ENCODE results near the gene RILPL1. TPM values are rescaled to one million over a fixed set of nuclear protein-coding genes. Genes with fewer than 3 reads are reported as not detected.
"Not testable (repeated sequence)": the region's sequence is repeated elsewhere in the genome, so short reads cannot be mapped to it uniquely, and the experiment has no call there.

RILPL1 gene
- total and polyA plus RNA-seq, 2 experiments from 2014 or later, result 2.9 to 29.8 TPM

DNA sequence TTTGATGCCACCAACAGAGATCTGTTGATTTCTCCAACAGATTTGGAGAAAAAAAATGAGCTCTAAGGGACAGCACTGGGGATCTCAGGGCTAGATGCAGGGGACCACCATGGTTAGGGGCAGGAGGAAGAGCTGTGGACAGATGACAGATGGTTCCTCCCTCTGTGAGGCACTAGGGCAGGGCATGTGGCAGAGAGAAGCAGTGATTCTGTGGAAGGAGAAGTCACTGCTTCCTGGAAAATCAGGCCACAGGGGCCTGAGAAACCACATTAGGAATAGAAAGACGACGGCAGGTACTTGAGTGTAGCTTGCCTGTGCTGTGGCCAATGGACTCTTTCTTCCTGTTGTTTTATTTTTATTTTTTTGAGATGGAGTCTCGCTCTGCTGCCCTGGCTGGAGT is 25.9 kb upstream of the RILPL1 start:
- TF ChIP-seq EZH2 (IDR thresholded peaks at IDR 0.05; ENCODE audit: insufficient read depth, poor library complexity, severe bottlenecking) (no peak), EZH2phosphoT487 (IDR thresholded peaks at IDR 0.05; ENCODE audit: insufficient read depth, low read depth) (no peak)
- DNase-seq, result no peak
- H3K9me3 ChIP-seq (ENCODE audit: low read depth), result no peaks in the 10 kb centered on the region
- no peaks in the 10 kb centered on the region for H3K9me2 ChIP-seq (ENCODE audit: insufficient read depth)
- H3K27ac ChIP-seq, result no peak overlapping the region
- no peaks in the 10 kb centered on the region for H3K27me3 ChIP-seq (replicated peaks; ENCODE audit: insufficient read depth)
- in situ Hi-C loops (cut with MboI), result no loop called here
- no peaks in the 10 kb centered on the region for H4K20me1 ChIP-seq (ENCODE audit: insufficient read depth)
- no peaks in the 10 kb centered on the region for H3K79me2 ChIP-seq (ENCODE audit: insufficient read depth)
- no peaks in the 10 kb centered on the region for H3K36me3 ChIP-seq (ENCODE audit: low read depth)
- no peak overlapping the region for H3K9ac ChIP-seq
- no peaks in the 10 kb centered on the region for H3K4me1 ChIP-seq (ENCODE audit: insufficient read depth)
- H3F3A ChIP-seq (ENCODE audit: insufficient read depth), result no peaks in the 10 kb centered on the region
- WGBS, 2 experiments (ENCODE audit: low coverage in 1 of 2, low lambda C conversion rate in 2 of 2, missing lambda C conversion rate in 2 of 2), result 73 to 83% methylated on average over 3 of the region's 3 CpGs
- H3K4me2 ChIP-seq (ENCODE audit: unreplicated experiment), result no peak overlapping the region
- H2AFZ ChIP-seq, result no peak overlapping the region
- no peak overlapping the region for H3K4me3 ChIP-seq

DNA sequence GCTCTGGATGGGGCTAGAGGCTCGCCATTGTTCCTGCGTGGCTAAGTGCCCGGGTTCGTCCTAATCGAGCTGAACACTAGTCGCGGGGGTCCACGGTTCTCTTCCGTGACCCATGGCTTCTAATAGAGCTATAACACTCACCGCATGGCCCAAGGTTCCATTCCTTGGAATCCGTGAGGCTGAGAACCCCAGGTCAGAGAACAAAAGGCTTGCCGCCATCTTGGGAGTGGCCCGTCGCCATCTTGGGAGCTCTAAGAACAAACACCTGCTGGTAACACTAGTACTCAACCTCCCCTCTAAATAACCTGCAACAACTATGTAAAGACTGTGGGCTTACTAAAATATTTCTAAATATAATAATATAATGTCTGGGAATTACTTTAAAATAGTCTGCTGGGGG is 25.0 kb upstream of the RILPL1 start:
- H3K27ac ChIP-seq; H3K4me3 ChIP-seq; DNase-seq; H3K4me1 ChIP-seq (ENCODE audit: insufficient read depth); H3K4me2 ChIP-seq (ENCODE audit: unreplicated experiment); H2AFZ ChIP-seq; H3K79me2 ChIP-seq (ENCODE audit: insufficient read depth); H3F3A ChIP-seq (ENCODE audit: insufficient read depth); H4K20me1 ChIP-seq (ENCODE audit: insufficient read depth); H3K27me3 ChIP-seq (replicated peaks; ENCODE audit: insufficient read depth); H3K9ac ChIP-seq; H3K9me2 ChIP-seq (ENCODE audit: insufficient read depth); in situ Hi-C loops (cut with MboI); H3K9me3 ChIP-seq (ENCODE audit: low read depth); H3K36me3 ChIP-seq (ENCODE audit: low read depth): not testable (repeated sequence)
- 78 to 90% methylated on average over 9 to 14 of the region's 14 CpGs for WGBS, 2 experiments (ENCODE audit: low coverage in 1 of 2, low lambda C conversion rate in 2 of 2, missing lambda C conversion rate in 2 of 2)

DNA sequence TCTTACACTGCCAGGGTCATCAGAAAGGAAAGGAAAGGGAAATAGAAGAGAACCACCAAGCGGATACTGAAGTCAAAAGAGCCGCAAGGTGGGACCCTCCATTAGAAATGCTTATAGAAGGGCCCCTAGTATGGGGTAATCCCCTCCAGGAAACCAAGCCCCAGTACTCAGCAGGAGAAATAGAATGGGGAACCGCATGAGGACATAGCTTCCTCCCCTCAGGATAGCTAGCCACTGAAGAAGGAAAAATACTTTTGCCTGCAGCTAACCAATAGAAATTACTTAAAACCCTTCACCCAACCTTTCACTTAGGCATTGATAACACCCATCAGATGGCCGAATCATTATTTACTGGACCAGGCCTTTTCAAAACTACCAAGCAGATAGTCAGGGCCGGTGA is 21.3 kb upstream of the RILPL1 start:
- H3K27ac ChIP-seq; H3K27me3 ChIP-seq (replicated peaks; ENCODE audit: insufficient read depth); H3K4me1 ChIP-seq (ENCODE audit: insufficient read depth); H2AFZ ChIP-seq; H3K4me3 ChIP-seq; DNase-seq; H3K4me2 ChIP-seq (ENCODE audit: unreplicated experiment); H3F3A ChIP-seq (ENCODE audit: insufficient read depth); H3K9me3 ChIP-seq (ENCODE audit: low read depth); H4K20me1 ChIP-seq (ENCODE audit: insufficient read depth); H3K9me2 ChIP-seq (ENCODE audit: insufficient read depth); H3K36me3 ChIP-seq (ENCODE audit: low read depth); in situ Hi-C loops (cut with MboI); H3K9ac ChIP-seq; H3K79me2 ChIP-seq (ENCODE audit: insufficient read depth): not testable (repeated sequence)
- WGBS, 2 experiments (ENCODE audit: low coverage in 1 of 2, low lambda C conversion rate in 2 of 2, missing lambda C conversion rate in 2 of 2), result 86 to 87% methylated on average over 5 of the region's 5 CpGs

DNA sequence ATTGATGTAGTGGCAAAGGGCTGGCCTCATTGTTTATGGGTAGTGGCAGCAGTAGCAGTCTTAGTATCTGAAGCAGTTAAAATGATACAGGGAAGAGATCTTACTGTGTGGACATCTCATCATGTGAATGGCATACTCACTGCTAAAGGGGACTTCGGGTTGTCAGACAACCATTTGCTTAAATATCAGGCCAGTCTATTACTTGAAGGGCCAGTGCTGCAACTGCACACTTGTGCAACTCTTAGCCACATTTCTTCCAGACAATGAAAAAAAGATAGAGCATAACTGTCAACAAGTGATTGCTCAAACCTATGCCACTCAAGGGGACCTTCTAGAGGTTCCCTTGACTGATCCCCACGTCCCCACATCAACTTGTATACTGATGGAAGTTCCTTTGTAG is 20.6 kb upstream of the RILPL1 start:
- H3K4me3 ChIP-seq; H2AFZ ChIP-seq; in situ Hi-C loops (cut with MboI); H3K4me2 ChIP-seq (ENCODE audit: unreplicated experiment); H3K36me3 ChIP-seq (ENCODE audit: low read depth); H3K4me1 ChIP-seq (ENCODE audit: insufficient read depth); H3K79me2 ChIP-seq (ENCODE audit: insufficient read depth); H3K27ac ChIP-seq; H3F3A ChIP-seq (ENCODE audit: insufficient read depth); H3K9me2 ChIP-seq (ENCODE audit: insufficient read depth); H3K27me3 ChIP-seq (replicated peaks; ENCODE audit: insufficient read depth); H4K20me1 ChIP-seq (ENCODE audit: insufficient read depth); H3K9ac ChIP-seq; H3K9me3 ChIP-seq (ENCODE audit: low read depth); DNase-seq: not testable (repeated sequence)
- WGBS, 2 experiments (ENCODE audit: low coverage in 1 of 2, low lambda C conversion rate in 2 of 2, missing lambda C conversion rate in 2 of 2), result 2 to 18% methylated on average over 2 of the region's 2 CpGs

DNA sequence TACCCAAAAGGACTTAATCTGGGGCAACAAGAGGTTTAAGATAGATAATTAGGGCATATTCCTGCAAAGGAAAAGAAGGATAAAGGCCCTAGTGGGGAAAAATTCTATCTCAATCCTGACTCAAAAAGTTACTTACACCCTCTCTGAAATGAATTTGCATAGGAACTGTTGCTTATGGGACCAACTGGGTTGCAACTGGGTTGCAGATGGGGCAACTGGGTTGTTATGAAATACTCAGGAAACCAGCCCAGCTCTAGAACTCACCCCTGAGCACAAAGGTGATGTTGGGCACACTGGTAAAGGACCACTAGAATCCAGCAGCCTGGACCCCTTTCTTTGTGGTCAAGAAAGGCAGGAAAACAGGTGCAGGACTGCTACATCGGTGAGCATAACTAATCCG is 17.2 kb upstream of the RILPL1 start:
- H2AFZ ChIP-seq, result no peak overlapping the region
- TF ChIP-seq EZH2phosphoT487 (IDR thresholded peaks at IDR 0.05; ENCODE audit: insufficient read depth, low read depth) (no peak), EZH2 (IDR thresholded peaks at IDR 0.05; ENCODE audit: insufficient read depth, poor library complexity, severe bottlenecking) (no peak)
- H3K79me2 ChIP-seq (ENCODE audit: insufficient read depth), result no peaks in the 10 kb centered on the region
- H3K27me3 ChIP-seq (replicated peaks; ENCODE audit: insufficient read depth), result no peaks in the 10 kb centered on the region; the same call in none of the 2 replicates
- H4K20me1 ChIP-seq (ENCODE audit: insufficient read depth), result no peaks in the 10 kb centered on the region
- no peaks in the 10 kb centered on the region for H3K9me2 ChIP-seq (ENCODE audit: insufficient read depth)
- no peak overlapping the region for H3K4me2 ChIP-seq (ENCODE audit: unreplicated experiment)
- H3F3A ChIP-seq (ENCODE audit: insufficient read depth), result no peaks in the 10 kb centered on the region
- no peak overlapping the region for H3K27ac ChIP-seq
- DNase-seq, result no peak
- in situ Hi-C loops (cut with MboI), result no loop called here
- H3K9ac ChIP-seq, result no peak overlapping the region
- WGBS, 2 experiments (ENCODE audit: low coverage in 1 of 2, low lambda C conversion rate in 2 of 2, missing lambda C conversion rate in 2 of 2), result 41 to 51% methylated on average over 2 of the region's 2 CpGs
- no peaks in the 10 kb centered on the region for H3K4me1 ChIP-seq (ENCODE audit: insufficient read depth)
- no peak overlapping the region for H3K4me3 ChIP-seq
- no peaks in the 10 kb centered on the region for H3K36me3 ChIP-seq (ENCODE audit: low read depth)
- no peaks in the 10 kb centered on the region for H3K9me3 ChIP-seq (ENCODE audit: low read depth)

All from GM23248 (cell line).